Hepatocyte (in vitro differentiated cells): ENCODE measurements around the gene GMPPB. TPM values are rescaled to one million over a fixed set of nuclear protein-coding genes. Genes with fewer than 3 reads are reported as not detected.

Source experiments
- DNase-seq: peaks from one replicate; pipeline ENCODE4 v3.0.0-alpha.2; 2016; ENCODE audit warnings: low spot score
- H2AFZ ChIP-seq: fragments of 200-600 bp; sonication (generic); 2 replicates; pipeline ENCODE4 v1.6.0; 2016; ENCODE audit warnings: antibody characterized with exemption, mild to moderate bottlenecking
- H3K27ac ChIP-seq: fragments of 200-600 bp; sonication (generic); 2 replicates; pipeline ENCODE4 v1.5.1; 2016; ENCODE audit warnings: mild to moderate bottlenecking
- H3K27me3 ChIP-seq: fragments of 200-600 bp; sonication (generic); 2 replicates; pipeline ENCODE4 v1.6.1; 2016
- H3K36me3 ChIP-seq: fragments of 200-600 bp; sonication (generic); replicated peaks from 2 replicates; pipeline ENCODE4 v1.5.1; 2016; ENCODE audit warnings: low read depth; ENCODE audit not compliant: insufficient read depth
- H3K4me1 ChIP-seq: fragments of 200-600 bp; sonication (generic); 2 replicates; pipeline ENCODE4 v1.5.1; 2016; ENCODE audit warnings: mild to moderate bottlenecking, moderate library complexity; ENCODE audit not compliant: insufficient read depth
- H3K4me2 ChIP-seq: fragments of 200-600 bp; sonication (generic); 2 replicates; pipeline ENCODE4 v1.6.0; 2016
- H3K4me3 ChIP-seq: fragments of 200-600 bp; sonication (generic); 2 replicates; pipeline ENCODE4 v1.5.1; 2016; ENCODE audit warnings: mild to moderate bottlenecking
- H3K79me2 ChIP-seq: fragments of 200-600 bp; sonication (generic); 2 replicates; pipeline ENCODE4 v1.6.0; 2017; ENCODE audit warnings: mild to moderate bottlenecking
- H3K9me2 ChIP-seq: fragments of 200-600 bp; sonication (generic); replicated peaks from 2 replicates; pipeline ENCODE4 v1.6.0; 2017; ENCODE audit warnings: mild to moderate bottlenecking; ENCODE audit not compliant: insufficient read depth
- H3K9me3 ChIP-seq: fragments of 200-600 bp; sonication (generic); 2 replicates; pipeline ENCODE4 v1.5.1; 2016; ENCODE audit warnings: low read depth, mild to moderate bottlenecking
- H4K20me1 ChIP-seq: fragments of 200-600 bp; sonication (generic); 2 replicates; pipeline ENCODE4 v1.6.0; 2016; ENCODE audit warnings: mild to moderate bottlenecking; ENCODE audit not compliant: insufficient read depth, poor library complexity, severe bottlenecking
- CTCF ChIP-seq: fragments of 200-600 bp; sonication (generic); IDR thresholded peaks from 2 replicates; pipeline ENCODE4 v1.5.1; 2016; ENCODE audit warnings: antibody characterized with exemption, mild to moderate bottlenecking; ENCODE audit not compliant: poor library complexity
- EZH2 ChIP-seq: fragments of 200-600 bp; sonication (generic); IDR thresholded peaks from 2 replicates; pipeline ENCODE4 v1.6.1; 2016; ENCODE audit warnings: antibody characterized with exemption, mild to moderate bottlenecking, borderline replicate concordance
- EZH2phosphoT487 ChIP-seq: fragments of 200-600 bp; sonication (generic); IDR thresholded peaks from one replicate; pipeline ENCODE4 v1.6.1; 2018; ENCODE audit warnings: antibody characterized with exemption, mild to moderate bottlenecking, low read depth, moderate library complexity; ENCODE audit not compliant: unreplicated experiment, severe bottlenecking
- WGBS: methylation state at CpG from one replicate; pipeline ENCODE4 v1.1.6; 2016; ENCODE audit warnings: low lambda C conversion rate; ENCODE audit errors: missing lambda C conversion rate; 5-methylcytosine and 5-hydroxymethylcytosine counted together
- polyA plus RNA-seq: library from polyadenylated mRNA; unstranded; fragments of >200 nt; fragmentation: Nextera tagmentation; extraction: Ambion mirVana; gene quantifications from 2 replicates; pipeline ENCODE4 v1.2.1, GENCODE V29; 2016
- total RNA-seq: library from RNA; depleted of rRNA; stranded (reverse); fragments of >200 nt; gene quantifications from 2 replicates; pipeline ENCODE4 v1.2.3, GENCODE V29; 2014

Gene GMPPB
- total and polyA plus RNA-seq, 2 experiments from 2014 or later: 24.3 to 41.0 TPM

GRCh38 chr3:49725906-49726681, 2.3 kb upstream of the GMPPB start:
- Histone ChIP-seq H3K4me1 (peaks cover 15% of the 10 kb centered on the region), H3K4me2 (no peak overlapping the region), H3K36me3 (no peaks in the 10 kb centered on the region), H3K27ac (peak overlapping the region; percentile 98), H2AFZ (no peak overlapping the region), H3K4me3 (no peak overlapping the region), H3K9me2 (no peaks in the 10 kb centered on the region), H3K79me2 (peaks cover 19% of the 10 kb centered on the region), H3K27me3 (no peaks in the 10 kb centered on the region), H4K20me1 (no peaks in the 10 kb centered on the region), H3K9me3 (no peaks in the 10 kb centered on the region)
- WGBS: 98% methylated on average over 11 of the region's 11 CpGs
- no peak for DNase-seq
- TF ChIP-seq EZH2phosphoT487: no peak
- no peak for TF ChIP-seq CTCF
- TF ChIP-seq EZH2: no peak

GRCh38 chr3:49724586-49724985, 835 bp upstream of the GMPPB start:
- Histone ChIP-seq H3K79me2 (peaks cover 15% of the 10 kb centered on the region), H3K36me3 (no peaks in the 10 kb centered on the region), H3K4me2 (peak overlapping the region; percentile 89), H3K27ac (peak overlapping the region; percentile 98), H3K27me3 (no peaks in the 10 kb centered on the region), H3K9me3 (no peaks in the 10 kb centered on the region), H2AFZ (peak overlapping the region; percentile 74), H3K9me2 (no peaks in the 10 kb centered on the region), H4K20me1 (no peaks in the 10 kb centered on the region), H3K4me3 (peak overlapping the region; percentile 47), H3K4me1 (peaks cover 15% of the 10 kb centered on the region)
- 53% methylated on average over 6 of the region's 6 CpGs for WGBS
- no peak for DNase-seq
- TF ChIP-seq EZH2: no peak
- TF ChIP-seq EZH2phosphoT487: no peak
- no peak for TF ChIP-seq CTCF

GRCh38 chr3:49723296-49723627, 489 bp downstream of the GMPPB start:
- no peaks in the 10 kb centered on the region for H3K27me3 ChIP-seq
- no peaks in the 10 kb centered on the region for H3K36me3 ChIP-seq
- peak overlapping the region; percentile 96 for H3K27ac ChIP-seq
- DNase-seq: peak; percentile 83
- peak overlapping the region; percentile 46 for H2AFZ ChIP-seq
- H3K79me2 ChIP-seq: peaks cover 13% of the 10 kb centered on the region
- H3K9me3 ChIP-seq: no peaks in the 10 kb centered on the region
- H3K4me3 ChIP-seq: peak overlapping the region; percentile 65
- 3% methylated on average over 20 of the region's 20 CpGs for WGBS
- TF ChIP-seq EZH2 (no peak), EZH2phosphoT487 (no peak), CTCF (no peak)
- no peaks in the 10 kb centered on the region for H3K9me2 ChIP-seq
- peak overlapping the region; percentile 80 for H3K4me2 ChIP-seq
- peaks cover 25% of the 10 kb centered on the region for H3K4me1 ChIP-seq
- H4K20me1 ChIP-seq: peaks cover 3% of the 10 kb centered on the region
